AG09319 (cell line): Measurements from ENCODE around the gene MAK.
"Not testable (repeated sequence)": the region's sequence is repeated elsewhere in the genome, so short reads cannot be mapped to it uniquely, and the experiment has no call there.

Experiments
- DNase-seq: peaks from one replicate; pipeline ENCODE4 v3.0.0-alpha.2; 2010; ENCODE audit warnings: low read depth; ENCODE audit errors: extremely low read depth
- TF ChIP-seq, protein P1 (sequence below): IDR thresholded peaks from 2 replicates; pipeline ENCODE4 v1.5.1; 2011; ENCODE audit warnings: low read depth, mild to moderate bottlenecking, inconsistent platforms, low read length, moderate library complexity

The MAK gene

GRCh38 chr6:10837995-10838793, at the start of gene MAK:
TSS of gene MAK (minus strand) at chr6:10838539. CDS start at chr6:10830648, 7,891 bp downstream.
- peak; percentile 15 for DNase-seq
- TF ChIP-seq, protein P1, sequence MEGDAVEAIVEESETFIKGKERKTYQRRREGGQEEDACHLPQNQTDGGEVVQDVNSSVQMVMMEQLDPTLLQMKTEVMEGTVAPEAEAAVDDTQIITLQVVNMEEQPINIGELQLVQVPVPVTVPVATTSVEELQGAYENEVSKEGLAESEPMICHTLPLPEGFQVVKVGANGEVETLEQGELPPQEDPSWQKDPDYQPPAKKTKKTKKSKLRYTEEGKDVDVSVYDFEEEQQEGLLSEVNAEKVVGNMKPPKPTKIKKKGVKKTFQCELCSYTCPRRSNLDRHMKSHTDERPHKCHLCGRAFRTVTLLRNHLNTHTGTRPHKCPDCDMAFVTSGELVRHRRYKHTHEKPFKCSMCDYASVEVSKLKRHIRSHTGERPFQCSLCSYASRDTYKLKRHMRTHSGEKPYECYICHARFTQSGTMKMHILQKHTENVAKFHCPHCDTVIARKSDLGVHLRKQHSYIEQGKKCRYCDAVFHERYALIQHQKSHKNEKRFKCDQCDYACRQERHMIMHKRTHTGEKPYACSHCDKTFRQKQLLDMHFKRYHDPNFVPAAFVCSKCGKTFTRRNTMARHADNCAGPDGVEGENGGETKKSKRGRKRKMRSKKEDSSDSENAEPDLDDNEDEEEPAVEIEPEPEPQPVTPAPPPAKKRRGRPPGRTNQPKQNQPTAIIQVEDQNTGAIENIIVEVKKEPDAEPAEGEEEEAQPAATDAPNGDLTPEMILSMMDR: no peak

DNA sequence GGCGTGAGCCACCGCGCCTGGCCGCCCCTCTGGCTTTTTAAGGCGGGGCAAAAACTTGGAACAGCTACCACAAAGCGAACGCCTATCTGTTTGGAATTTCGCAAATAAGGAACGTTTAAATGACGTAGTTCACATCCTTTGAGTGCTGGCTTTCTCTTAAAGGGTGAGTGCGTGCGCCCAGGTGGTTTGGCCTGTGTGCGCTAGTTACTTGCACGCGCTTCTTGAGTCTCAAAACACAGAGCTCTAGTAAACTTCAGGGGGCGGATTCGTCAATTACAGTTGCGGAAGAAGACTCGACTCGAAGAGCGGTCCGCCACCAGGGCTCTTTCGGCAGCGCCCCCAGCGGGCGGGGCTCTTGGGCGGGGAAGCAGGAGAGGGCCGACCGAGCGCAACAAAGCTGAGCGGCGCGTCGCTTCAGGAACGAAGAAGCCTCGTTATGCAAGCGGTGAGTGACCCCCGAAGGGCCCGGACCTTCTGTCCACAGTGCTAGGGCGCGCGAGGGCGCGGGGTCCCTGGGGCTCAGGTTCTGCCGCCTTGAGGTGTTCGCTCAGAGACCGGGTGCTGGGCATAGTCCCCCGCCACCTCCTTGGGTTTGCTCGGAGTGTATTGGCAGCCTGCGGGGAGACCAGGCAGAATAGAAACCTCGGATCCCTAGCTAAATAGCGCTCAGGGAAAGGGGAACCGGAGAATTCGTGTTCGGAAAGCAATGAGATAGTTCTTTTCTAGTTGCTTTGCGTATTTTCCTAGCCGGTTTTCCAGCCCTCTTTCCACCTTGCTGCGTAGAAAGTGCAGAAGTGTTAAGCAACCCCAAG, 48.6 kb upstream of the MAK start, which contains the start of gene SYCP2L:
TSS of gene SYCP2L (plus strand) at position 362 of the 812 bp plus-strand sequence. CDS start at position 437, 75 bp downstream.
- TF ChIP-seq, protein P1: no peak; the same call in 1 of the 2 replicates

DNA sequence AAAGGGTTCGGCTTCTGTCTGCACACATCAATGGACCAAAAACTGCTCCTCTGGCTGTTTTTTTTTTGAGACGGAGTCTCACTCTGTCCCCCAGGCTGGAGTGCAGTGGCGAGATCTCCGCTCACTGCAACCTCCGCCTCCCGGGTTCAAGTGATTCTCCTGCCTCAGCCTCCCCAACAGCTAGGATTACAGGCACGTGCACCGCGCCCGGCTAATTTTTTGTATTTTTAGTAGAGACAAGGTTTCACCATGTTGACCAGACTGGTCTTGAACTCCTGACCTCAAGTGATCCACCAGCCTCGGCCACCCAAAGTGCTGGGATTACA, 48.0 kb upstream of the MAK start:
- not testable (repeated sequence) for DNase-seq

More for the DNA sequence above, 48.6 kb upstream of the MAK start, which contains the start of gene SYCP2L:
- no peak for DNase-seq

DNA sequence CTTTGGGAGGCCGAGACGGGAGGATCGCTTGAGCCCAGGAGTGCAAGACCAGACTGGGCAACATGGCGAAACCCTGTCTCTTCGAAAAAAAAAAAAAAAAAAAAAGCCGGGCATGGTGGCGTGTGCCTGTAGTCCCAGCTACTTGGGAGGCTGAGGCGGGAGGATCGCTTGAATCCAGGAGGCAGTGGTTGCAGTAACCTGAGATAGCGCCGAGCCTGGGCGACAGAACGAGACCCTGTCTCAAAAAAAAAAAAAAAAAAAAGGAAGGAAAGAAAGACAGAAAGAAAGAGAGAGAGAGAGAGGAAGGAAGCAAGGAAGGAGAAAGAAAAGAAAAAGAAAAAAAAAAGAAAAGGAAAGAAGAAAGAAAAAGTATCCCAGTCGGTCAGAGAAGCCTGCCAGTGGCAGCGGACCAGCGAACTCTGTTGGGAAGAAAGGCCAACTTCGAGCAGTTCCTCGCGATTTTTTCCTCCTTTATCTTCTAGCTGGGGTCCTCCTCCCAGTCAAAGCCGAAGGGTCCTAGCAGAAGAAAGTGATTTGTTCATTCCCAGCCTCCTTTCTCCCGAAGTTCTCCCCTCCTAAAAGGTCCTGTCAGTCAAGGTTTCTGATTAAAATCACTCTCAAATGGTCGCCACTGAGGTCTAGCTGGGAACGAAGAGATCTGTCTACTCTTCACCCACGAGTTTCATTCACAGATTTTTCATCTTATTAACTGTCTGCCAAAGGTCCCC, 46.1 kb upstream of the MAK start:
- DNase-seq: no peak
- TF ChIP-seq, protein P1: no peak

DNA sequence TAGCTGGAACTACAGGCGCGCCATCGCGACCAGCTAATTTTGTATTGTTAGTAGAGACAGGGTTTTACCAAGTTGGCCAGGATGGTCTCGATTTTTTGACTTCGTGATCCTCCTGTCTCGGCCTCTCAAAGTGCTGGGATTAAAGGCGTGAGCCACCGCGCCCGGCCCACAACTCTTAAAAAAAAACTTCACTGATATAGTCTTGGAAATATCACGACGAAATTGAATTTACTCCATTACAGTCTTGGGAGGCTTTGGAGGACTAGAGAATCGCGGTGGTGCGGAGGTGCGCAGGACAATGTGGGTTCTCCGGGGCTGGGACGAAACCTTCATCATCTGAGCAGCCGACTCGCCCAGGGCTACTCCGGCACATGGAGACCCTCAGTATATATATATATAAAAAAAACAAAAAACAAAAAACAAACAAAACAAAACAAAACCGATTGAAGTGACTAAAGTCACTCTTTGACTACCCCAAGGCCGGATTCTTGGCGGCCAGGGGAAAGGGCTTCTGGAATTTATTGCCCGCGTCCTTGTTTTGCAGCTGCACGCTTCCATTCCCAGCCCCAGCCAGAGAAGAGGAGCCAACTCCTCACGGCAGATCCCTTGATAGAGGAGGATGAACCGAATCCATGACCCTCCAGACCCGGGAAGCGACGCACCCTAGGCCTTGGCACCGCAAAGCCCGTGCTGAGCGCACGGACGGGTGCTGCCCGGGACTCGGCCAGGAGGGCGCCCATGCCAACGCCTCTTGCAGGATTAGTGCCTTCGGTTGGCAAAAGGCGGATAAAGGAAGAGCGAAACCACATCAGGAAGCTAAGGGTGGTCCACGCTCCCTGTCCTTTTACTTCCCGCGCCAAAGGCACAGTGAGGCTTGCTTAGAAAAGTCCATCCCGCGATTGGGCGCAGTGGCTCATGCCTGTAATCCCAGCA, 45.2 kb upstream of the MAK start:
- no peak for DNase-seq
- TF ChIP-seq, protein P1: no peak

- no peak for DNase-seq
- TF ChIP-seq, protein P1: no peak
Observed at GRCh38 chr6:10882657-10883171, 44.4 kb upstream of the MAK start.

GRCh38 chr6:10882253-10882630, 43.9 kb upstream of the MAK start:
- DNase-seq: not testable (repeated sequence)
